ENCODE results near the gene SUPT6H.

The SUPT6H gene

DNA sequence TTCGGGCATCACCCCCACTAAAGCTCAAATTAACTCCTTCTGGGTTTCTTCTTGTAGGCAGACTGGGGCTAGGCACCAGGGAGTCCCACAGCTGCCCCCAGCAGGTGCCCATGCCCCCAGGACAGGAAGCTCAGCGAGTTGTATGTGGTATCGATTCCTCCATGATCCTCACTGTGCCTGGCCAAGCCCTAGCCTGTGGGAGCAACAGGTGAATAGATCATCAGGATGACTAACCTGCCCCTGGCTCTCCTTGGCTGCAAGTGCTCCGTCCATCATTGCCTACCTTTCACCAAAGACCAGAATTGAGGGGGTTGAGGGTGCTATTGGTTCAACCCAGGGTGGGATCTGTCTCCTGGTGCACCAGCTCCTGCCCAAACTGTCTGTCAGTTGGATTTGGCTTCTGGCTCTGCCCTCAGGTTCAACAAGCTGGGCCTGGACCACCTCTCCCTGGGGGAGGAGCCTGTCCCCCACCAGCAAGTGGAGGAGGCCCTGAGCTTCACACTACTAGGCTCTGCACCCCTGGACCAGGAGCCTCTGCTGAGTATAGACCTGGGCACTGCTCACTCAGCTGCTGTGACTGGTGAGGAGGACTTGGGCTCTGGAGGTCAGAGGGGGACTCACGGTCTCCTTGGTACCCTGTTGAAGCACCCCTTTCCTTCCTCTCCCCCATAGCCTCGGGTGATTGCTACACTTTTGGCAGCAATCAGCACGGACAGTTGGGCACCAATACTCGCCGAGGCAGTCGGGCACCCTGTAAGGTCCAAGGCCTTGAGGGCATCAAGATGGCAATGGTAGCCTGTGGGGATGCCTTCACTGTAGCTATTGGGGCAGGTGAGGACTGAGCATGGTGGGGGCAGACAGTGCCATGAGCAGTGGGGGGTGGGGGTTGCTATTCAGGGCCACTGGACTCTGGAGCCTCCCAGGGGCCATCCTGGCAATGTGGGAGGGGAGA, 78.7 kb downstream of the SUPT6H start:
- DNase-seq: no peak

GRCh38 chr17:28741358-28742349, 79.6 kb downstream of the SUPT6H start:
- DNase-seq: peak; percentile 82

DNA sequence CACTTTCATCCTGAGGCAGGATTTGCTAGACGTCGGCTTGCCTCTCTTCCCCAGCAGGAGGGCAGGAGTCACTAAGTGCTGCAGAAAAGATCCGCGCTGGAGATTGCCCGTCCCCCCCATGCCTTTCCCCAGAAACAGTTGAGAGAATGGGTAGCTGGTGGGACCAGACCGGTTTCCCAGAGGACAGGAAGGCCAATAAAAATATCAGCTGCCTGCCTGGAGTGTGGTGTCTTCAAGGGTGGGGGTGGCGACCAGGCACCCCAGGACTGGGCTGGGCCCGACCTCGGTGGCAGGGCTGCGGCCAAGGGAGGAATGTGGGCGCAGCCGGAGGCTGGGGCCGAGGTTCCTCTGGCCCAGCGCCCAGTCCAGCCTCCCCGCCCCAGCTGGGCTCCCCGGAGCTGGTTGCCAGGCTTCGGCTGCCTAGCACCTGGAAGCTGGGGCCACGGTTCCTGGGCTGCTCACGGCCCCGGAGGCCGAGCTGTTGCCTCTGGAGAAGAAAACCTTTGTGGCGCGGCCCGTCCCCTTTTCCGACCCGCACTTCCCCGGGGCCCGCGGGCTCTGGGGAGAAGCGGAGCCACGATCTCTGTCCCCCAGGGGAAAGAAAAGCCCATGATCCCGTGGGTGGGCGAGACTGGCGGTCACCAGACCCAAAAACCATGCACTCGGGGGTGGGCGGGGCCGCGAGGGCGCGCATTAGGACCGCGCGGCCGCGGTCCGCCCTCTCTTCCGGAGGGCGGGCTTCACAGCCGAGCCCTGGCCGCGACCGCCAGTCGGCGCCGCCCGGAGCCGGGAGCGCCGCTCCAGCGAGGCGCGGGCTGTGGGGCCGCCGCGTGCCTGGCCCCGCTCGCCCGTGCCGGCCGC, 81.5 kb downstream of the SUPT6H start, which contains the start of gene TRAF4:
TSS of gene TRAF4 (plus strand) at position 769 of the 861 bp plus-strand sequence. CDS start 102 bp downstream, outside the sequence.
- peak; percentile 71 for DNase-seq

DNA sequence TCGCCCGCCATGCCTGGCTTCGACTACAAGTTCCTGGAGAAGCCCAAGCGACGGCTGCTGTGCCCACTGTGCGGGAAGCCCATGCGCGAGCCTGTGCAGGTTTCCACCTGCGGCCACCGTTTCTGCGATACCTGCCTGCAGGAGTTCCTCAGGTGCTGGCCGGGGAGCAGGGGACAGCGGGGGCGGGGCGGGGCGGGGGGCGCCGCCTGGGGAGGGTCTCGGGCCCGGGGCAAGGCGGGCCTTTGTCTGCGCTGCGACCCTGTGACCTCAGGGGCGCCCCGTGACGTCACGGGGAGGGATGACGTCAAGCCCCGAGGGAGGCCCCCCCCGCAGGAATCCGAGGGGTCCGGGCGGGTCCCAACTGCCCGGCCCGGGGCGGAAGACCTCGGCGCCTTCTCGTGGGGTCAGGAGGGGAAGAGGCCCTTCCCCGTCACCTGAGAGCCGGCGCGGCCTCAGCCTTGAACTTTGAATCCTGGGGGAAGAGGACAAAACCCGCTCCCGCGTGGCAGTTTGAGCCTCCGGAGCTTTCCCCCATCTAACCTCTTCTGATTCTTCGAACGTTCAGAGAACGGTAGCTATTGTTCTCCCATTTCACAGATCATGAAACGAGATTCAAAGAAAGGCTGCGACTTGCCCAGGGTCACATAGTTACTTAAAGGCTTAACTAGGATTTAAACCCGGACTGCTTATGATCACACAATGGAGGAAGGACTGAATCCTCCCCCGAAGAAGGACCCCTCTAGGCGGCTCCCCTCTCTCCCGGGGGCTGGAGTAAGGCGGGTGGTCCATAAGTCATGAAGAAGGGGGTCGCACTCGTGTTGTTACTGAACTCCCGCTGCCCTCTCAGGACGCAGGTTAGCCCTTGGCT, 82.3 kb downstream of the SUPT6H start:
- no peak for DNase-seq

DNA sequence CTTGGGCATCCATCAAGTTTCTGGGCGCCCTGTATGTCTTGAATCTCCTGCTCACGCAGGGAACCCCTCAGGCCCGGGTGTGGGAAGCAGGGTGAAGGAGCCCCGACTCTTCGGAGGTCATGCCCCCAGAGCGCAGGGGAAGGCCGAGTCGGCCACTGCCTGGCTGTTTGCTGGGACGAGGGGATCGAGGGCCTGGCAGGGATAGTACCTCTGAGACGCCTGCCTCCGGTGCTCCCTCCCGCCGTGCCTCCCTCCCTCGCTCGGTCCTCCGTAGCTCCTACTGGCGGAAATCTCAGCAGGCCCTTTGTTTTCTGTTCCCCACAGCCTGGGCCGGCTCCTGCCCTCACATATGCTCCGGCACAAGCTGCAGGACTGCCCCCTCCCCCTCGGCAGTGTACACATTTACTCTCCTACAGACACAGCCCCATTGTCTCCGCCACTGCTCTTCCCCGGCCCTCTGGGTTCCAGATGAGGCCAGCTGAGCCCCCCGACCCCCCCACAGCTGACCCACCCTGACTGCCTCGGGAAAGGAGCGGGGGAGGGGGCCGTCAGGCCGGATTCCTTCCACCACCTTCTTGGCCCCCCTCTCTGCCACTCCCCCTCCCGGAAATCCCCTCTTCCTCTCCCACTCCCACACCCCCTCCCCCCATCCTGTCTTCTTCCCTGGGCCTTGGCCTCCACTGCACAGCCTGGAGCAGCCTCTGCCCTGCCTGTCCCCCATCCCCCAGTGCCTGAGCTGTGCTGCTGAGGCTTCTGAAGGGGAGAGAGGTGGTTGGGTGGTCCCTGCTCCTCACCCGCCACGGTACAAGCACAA, 83.2 kb downstream of the SUPT6H start:
- DNase-seq: no peak

GRCh38 chr17:28745786-28746411, 83.9 kb downstream of the SUPT6H start:
- DNase-seq: no peak

DNA sequence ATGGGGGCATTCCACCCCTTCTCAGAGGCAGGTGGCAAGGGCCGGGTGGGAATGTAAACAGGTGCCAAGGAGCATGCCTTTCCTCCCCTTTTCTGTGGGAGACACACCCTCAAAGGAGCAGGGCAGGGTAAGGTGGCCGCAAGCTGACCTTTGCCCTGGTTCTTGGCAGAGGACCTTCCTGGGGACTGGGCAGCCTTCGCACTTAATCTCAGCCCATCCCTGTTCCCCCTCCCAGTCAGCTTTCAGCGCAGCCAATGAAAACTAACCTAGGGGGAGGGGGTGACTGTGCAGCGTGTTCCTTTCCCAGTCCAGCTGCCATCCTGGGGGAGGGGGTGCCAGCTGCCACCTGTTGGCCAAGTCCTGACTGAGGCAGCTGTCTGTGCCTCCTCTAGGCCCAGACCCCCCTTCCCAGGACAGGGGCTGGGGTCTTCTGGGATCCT, 84.6 kb downstream of the SUPT6H start:
- DNase-seq: no peak

DNA sequence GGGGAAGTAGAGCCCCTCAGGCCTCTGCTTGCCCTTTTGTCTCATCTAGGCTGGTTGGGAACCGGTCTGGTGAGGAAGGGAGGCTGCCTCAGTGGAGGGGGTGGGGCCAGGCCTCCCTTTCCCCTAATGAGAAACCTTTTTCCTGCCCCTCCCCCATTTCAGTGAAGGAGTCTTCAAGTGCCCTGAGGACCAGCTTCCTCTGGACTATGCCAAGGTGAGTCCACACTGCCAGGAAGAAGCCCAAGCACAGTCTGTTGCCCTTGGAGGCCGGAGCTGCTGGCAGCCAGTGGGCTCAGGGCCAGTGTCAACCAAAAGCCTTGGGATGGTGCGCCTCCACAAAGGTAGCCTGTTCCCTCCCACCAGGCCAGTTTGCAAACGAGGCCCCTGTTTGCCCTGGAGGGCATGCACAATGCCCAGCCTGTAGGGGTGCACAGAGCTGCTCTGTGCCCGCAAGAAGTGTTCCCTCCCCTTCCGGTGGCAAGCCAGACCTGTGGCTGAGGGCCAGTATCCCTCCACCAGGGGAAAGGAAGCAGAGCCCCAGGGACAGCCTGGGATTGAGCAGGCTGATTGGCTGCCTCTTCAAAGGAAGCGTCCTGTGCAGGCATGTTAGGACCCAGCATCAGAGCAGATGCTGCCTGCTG, 85.2 kb downstream of the SUPT6H start:
- no peak for DNase-seq

GRCh38 chr17:28747801-28748750, 86.1 kb downstream of the SUPT6H start:
- no peak for DNase-seq

DNA sequence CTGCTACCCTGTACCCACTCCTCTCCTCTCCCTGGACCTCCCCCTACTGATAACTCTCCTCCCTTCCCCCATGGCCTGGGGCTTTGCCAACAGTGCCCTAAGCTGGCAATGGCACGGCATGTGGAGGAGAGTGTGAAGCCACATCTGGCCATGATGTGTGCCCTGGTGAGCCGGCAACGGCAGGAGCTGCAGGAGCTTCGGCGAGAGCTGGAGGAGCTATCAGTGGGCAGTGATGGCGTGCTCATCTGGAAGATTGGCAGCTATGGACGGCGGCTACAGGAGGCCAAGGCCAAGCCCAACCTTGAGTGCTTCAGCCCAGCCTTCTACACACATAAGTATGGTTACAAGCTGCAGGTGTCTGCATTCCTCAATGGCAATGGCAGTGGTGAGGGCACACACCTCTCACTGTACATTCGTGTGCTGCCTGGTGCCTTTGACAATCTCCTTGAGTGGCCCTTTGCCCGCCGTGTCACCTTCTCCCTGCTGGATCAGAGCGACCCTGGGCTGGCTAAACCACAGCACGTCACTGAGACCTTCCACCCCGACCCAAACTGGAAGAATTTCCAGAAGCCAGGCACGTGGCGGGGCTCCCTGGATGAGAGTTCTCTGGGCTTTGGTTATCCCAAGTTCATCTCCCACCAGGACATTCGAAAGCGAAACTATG, 87.0 kb downstream of the SUPT6H start:
- no peak for DNase-seq

- no peak for DNase-seq
Measured at GRCh38 chr17:28749516-28750177, 87.6 kb downstream of the SUPT6H start.

DNA sequence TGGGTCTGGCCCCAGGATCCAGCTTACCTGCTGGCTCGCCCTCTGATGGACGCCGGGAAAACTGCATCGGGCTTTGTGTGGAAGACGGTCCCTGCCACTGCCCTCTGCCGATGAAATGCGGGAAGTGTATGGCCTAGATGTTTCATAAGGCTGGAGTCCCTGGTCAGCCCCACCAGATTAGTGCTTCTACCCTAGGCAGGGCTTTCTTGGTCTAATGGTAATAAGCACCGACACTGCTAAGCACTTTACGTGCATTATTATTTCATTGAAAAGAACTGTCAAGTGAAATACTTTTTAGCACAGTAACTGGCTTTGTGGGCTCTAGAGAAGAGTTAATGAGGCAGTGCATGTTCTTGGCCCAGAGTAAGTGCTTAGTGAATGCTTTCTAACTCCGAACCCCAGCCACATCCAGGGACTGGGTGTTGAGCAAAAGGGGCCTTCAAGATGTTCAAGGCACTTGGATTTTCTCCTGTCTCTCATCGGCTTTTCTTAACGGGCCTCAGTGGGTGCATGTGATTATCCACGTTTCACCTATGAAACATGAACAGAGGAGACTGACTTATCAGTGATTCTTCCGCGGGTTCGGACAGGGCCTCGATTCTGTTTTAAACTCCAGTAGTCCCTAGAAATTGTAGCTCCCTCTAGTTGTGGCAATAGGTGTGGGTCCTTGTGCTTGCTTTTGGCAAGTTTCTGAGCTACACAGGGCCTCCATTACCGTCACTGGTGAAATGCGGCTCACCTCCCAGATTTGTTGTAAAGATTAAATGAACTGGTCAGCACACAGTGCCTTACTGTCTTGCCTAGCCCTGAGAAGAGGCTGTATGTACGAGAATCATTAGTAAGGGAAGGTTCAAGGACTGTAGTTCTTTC, 88.4 kb downstream of the SUPT6H start:
- DNase-seq: peak; percentile 77

GRCh38 chr17:28751600-28752366, 89.8 kb downstream of the SUPT6H start:
- DNase-seq: no peak
